HG03571 (cell line): ENCODE data around the gene HOXD3.

Experiments
- ATAC-seq: cut with Tn5 transposase; IDR thresholded peaks from one replicate; pipeline ENCODE4 v1.9.1; 2021; ENCODE audit not compliant: unreplicated experiment

HOXD3 gene

GRCh38 chr2:176148751-176149421, 8.2 kb upstream of the HOXD3 start:
- ATAC-seq: no peak

GRCh38 chr2:176149481-176149938, 7.6 kb upstream of the HOXD3 start:
- ATAC-seq: no peak

- ATAC-seq: no peak
Measured at GRCh38 chr2:176149939-176150583, 7.0 kb upstream of the HOXD3 start.

GRCh38 chr2:176150584-176151441, 6.3 kb upstream of the HOXD3 start:
- no peak for ATAC-seq

GRCh38 chr2:176151442-176152287, 5.4 kb upstream of the HOXD3 start, which contains the start of gene HOXD4:
Gene HOXD4, plus strand, starts transcription at chr2:176151550. Its CDS starts 84 bp downstream, at chr2:176151634.
- ATAC-seq: no peak

GRCh38 chr2:176152350-176153181, 4.5 kb upstream of the HOXD3 start:
- no peak for ATAC-seq

- ATAC-seq: no peak
Measured at GRCh38 chr2:176154576-176155252, 2.4 kb upstream of the HOXD3 start.

DNA sequence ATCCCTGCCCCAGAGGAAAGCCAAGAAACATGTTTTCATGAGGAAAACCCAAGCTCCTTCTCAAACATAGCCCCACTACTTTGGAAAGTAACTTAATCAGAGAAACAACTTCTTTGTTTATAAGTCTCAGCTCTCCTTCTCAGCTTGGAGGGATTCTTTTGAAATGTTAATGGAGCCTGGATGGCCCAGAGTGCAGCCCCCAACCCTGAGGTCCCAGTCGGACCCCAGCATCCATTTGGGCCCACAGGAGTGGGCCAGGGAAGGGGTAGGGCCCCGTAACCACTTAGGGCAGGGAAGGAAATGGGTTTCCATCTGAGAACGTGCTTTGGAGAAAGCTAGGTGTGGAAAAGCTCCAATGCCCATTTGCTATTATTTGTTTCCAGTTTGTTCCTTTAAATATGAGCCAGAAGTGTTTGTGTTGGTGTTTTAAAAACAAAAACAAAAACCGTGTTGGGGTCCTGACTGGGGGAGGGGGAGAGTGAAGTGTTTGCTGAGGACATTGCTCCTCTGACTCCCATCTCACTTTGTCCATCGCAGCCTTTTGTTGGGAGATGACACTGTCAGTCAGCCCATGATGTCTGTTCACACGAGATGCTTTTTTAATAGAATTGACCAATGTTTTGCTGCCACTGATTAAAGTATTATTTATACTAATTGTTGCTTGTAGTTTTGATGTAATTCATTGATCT, 1.6 kb upstream of the HOXD3 start:
- no peak for ATAC-seq

- ATAC-seq: no peak
Measured at GRCh38 chr2:176156301-176156806, 753 bp upstream of the HOXD3 start.

- no peak for ATAC-seq
Measured at GRCh38 chr2:176157499-176158185, 535 bp downstream of the HOXD3 start.

GRCh38 chr2:176158186-176158591, 1.1 kb downstream of the HOXD3 start:
- no peak for ATAC-seq

DNA sequence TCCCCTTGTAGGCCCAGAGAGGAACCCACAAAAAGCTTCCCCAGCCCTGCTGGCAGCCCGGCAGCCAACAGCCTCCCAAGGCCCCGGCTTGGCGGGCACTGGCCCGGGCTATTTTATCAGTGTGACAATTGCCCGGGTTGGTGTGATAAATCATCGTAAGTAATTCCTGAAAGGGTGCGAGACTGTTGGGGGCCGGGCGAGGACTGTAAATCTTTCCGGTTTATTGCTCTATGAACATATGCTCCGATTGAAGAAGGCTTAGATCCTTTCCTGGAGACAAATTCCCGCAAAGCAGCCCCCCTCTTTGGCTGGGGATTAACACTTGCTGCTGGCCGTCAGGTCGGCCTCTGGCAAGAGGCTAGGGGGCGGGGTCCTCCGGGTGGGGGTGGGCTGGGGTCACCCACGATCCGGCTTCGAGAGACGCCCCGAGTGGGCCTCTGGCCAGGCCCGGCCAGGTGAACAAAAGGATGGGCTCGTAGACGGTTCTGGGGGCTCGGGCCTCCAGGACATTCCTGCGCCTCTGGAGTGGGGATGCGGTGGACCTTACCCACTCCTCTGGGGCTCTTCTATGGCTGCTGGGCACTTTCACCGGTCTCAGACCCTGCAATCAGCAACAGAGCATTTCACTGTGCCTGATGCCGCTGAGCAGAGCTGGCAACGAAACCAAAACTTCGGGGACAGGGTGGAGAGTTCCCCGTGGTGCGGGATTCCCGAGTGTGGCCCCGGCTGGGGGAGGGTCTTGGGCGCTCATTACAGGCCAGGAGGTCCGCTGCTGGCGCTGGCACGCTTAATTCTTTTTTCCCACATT, 2.0 kb downstream of the HOXD3 start:
- ATAC-seq: no peak

DNA sequence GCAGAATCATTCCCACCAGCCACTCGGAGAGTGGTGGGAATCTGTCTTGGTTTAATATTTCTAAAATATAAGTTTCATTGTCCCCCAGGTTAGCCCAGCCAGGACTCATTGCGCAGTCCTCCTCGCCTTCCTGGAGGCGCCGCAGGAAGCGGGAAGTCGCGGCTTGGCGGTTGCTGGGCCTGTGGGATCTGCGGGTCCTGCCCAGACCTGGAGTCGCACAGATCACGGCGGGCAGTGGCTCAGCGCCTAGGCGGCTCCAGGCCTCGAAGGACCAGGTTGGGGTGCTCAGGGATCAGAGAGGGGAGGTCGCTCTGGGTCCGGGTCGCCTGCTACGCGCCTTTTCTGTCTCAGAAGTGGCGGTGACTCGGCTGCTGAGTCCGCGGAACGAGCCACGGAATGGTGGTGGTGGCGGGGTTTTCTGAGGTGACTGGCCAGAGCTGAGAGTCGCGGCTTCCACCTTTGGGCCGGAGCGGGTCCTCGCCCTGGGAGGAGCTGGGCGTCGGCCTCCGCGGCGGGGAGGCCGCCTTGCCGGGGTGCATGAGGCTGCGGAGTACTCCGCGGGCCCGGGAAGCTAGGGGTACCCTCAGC, 2.6 kb downstream of the HOXD3 start:
- ATAC-seq: no peak

DNA sequence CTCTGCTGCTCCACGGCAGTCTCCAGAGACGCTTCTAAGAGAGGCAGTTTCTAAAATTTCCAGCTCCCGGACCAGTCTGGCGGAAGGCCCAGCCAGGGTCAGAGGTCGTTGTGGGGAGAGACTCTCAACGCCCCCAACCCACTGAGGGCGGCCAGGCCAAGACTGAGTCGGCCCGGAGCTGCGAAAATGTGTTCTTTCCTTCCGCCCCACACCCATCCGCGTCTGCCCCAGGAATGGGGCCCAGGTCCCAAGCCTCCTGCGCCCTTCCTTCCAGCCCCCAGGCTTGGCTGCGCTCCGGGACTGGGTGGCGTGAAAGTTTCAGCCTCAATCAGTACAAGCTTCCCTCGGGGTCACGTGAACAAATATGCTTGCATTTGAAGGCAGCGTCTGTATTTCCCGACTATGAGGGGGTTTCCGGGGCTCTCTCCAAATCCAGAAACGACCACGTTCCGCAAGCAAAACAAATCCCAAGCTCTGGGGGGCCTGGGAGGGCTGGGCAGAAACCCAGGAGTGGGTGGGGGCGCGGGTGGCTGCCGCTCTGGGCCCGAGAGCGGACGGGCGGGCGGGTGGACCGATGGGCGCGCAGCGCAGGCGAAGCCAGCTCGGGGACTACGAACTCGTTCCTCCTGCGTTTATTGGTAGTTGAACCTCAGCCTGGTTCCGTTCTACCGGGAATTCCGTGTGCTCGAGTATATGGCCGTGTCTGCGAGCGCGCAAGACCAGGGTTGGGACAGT, 3.3 kb downstream of the HOXD3 start:
- no peak for ATAC-seq

GRCh38 chr2:176160986-176161824, 4.1 kb downstream of the HOXD3 start:
- ATAC-seq: no peak
